Adipocyte (in vitro differentiated cells): ENCODE measurements around the gene FAM156B.
A peak's percentile ranks its signal among the peaks of the same experiment; 100 is the strongest.
"Not testable (repeated sequence)": the region's sequence is repeated elsewhere in the genome, so short reads cannot be mapped to it uniquely, and the experiment has no call there.

ENCODE experiments used
- DNase-seq: peaks from one replicate; pipeline ENCODE4 v3.0.0-alpha.2; 2015; ENCODE audit warnings: low read depth
- H3K27me3 ChIP-seq: replicated peaks from 2 replicates; pipeline ENCODE4 v1.7.0; 2013; ENCODE audit warnings: mild to moderate bottlenecking, low read length, moderate library complexity; ENCODE audit not compliant: control insufficient read depth, insufficient read depth
- H3K36me3 ChIP-seq: 2 replicates; pipeline ENCODE4 v1.7.0; 2013; ENCODE audit warnings: low read length, mild to moderate bottlenecking, moderate library complexity; ENCODE audit not compliant: control insufficient read depth, insufficient read depth, severe bottlenecking
- H3K4me1 ChIP-seq: 2 replicates; pipeline ENCODE4 v1.7.0; 2013; ENCODE audit warnings: mild to moderate bottlenecking, low read length, moderate library complexity; ENCODE audit not compliant: control insufficient read depth, insufficient read depth
- H3K4me3 ChIP-seq: 2 replicates; pipeline ENCODE4 v1.7.0; 2013; ENCODE audit warnings: mild to moderate bottlenecking, low read length, moderate library complexity
- H3K9ac ChIP-seq: 2 replicates; pipeline ENCODE4 v1.7.0; 2013; ENCODE audit warnings: mild to moderate bottlenecking, low read length, moderate library complexity
- H3K9me3 ChIP-seq: 2 replicates; pipeline ENCODE4 v1.7.0; 2013; ENCODE audit warnings: mild to moderate bottlenecking, low read length, moderate library complexity; ENCODE audit not compliant: control insufficient read depth

FAM156B gene

GRCh38 chrX:52896855-52897709, at the start of gene FAM156B:
TSS of gene FAM156B (plus strand) at chrX:52897330. CDS start at chrX:52907226, 9,896 bp downstream.
- not testable (repeated sequence) for DNase-seq, H3K4me1 ChIP-seq, H3K9ac ChIP-seq, H3K9me3 ChIP-seq, H3K27me3 ChIP-seq, H3K4me3 ChIP-seq, H3K36me3 ChIP-seq

- Histone ChIP-seq H3K4me3 (no peak overlapping the region), H3K4me1 (peaks cover 10% of the 10 kb centered on the region), H3K27me3 (peaks cover 24% of the 10 kb centered on the region), H3K9ac (no peak overlapping the region), H3K9me3 (peaks cover 7% of the 10 kb centered on the region), H3K36me3 (no peaks in the 10 kb centered on the region)
- peak; percentile 10 for DNase-seq
Measured at GRCh38 chrX:52852110-52852860, 44.8 kb upstream of the FAM156B start.

GRCh38 chrX:52856991-52857525, 40.1 kb upstream of the FAM156B start:
- H3K9me3 ChIP-seq = peaks cover 11% of the 10 kb centered on the region
- not testable (repeated sequence) for H3K36me3 ChIP-seq, H3K4me1 ChIP-seq, H3K4me3 ChIP-seq, DNase-seq, H3K9ac ChIP-seq
- H3K27me3 ChIP-seq = peaks cover 15% of the 10 kb centered on the region

- DNase-seq = no peak
- H3K9me3 ChIP-seq = no peaks in the 10 kb centered on the region
- H3K4me1 ChIP-seq = peaks cover 6% of the 10 kb centered on the region
- H3K9ac ChIP-seq = no peak overlapping the region
- no peaks in the 10 kb centered on the region for H3K36me3 ChIP-seq
- peaks cover 22% of the 10 kb centered on the region for H3K27me3 ChIP-seq
- no peak overlapping the region for H3K4me3 ChIP-seq
Measured at GRCh38 chrX:52865343-52865998, 31.7 kb upstream of the FAM156B start.

- Histone ChIP-seq H3K4me1 (peaks cover 6% of the 10 kb centered on the region), H3K4me3 (no peak within 1 kb of the TSS), H3K9me3 (peaks cover 10% of the 10 kb centered on the region), H3K9ac (no peak within 1 kb of the TSS), H3K36me3 (no peaks in the 10 kb centered on the region), H3K27me3 (peaks cover 22% of the 10 kb centered on the region)
- DNase-seq = no peak
Measured at GRCh38 chrX:52867610-52868348, 29.4 kb upstream of the FAM156B start, which contains the start of gene XAGE3. TSS of gene XAGE3 (minus strand) at chrX:52868083. CDS start at chrX:52867133, 950 bp downstream.

- no peak for DNase-seq
- H3K36me3 ChIP-seq = no peaks in the 10 kb centered on the region
- H3K9me3 ChIP-seq = peaks cover 18% of the 10 kb centered on the region
- H3K9ac ChIP-seq = no peak overlapping the region
- H3K4me3 ChIP-seq = no peak overlapping the region
- H3K27me3 ChIP-seq = peaks cover 30% of the 10 kb centered on the region
- peaks cover 6% of the 10 kb centered on the region for H3K4me1 ChIP-seq
Measured at GRCh38 chrX:52870046-52870445, 27.1 kb upstream of the FAM156B start.

- H3K4me3 ChIP-seq, H3K9ac ChIP-seq, H3K36me3 ChIP-seq, DNase-seq, H3K4me1 ChIP-seq: not testable (repeated sequence)
- Histone ChIP-seq H3K27me3 (peaks cover 39% of the 10 kb centered on the region), H3K9me3 (peaks cover 18% of the 10 kb centered on the region)
Measured at GRCh38 chrX:52873825-52874224, 23.3 kb upstream of the FAM156B start.

- no peak for DNase-seq
- H3K9me3 ChIP-seq = peaks cover 18% of the 10 kb centered on the region
- no peaks in the 10 kb centered on the region for H3K36me3 ChIP-seq
- no peaks in the 10 kb centered on the region for H3K4me1 ChIP-seq
- no peak overlapping the region for H3K9ac ChIP-seq
- H3K27me3 ChIP-seq = peaks cover 39% of the 10 kb centered on the region
- no peak overlapping the region for H3K4me3 ChIP-seq
Measured at GRCh38 chrX:52874661-52875060, 22.5 kb upstream of the FAM156B start.

- peaks cover 34% of the 10 kb centered on the region for H3K27me3 ChIP-seq
Measured at GRCh38 chrX:52875436-52875835, 21.7 kb upstream of the FAM156B start.

GRCh38 chrX:52876386-52876785, 20.7 kb upstream of the FAM156B start:
- DNase-seq, H3K36me3 ChIP-seq, H3K9ac ChIP-seq, H3K4me1 ChIP-seq, H3K4me3 ChIP-seq: not testable (repeated sequence)
- H3K27me3 ChIP-seq = peaks cover 30% of the 10 kb centered on the region
- peaks cover 18% of the 10 kb centered on the region for H3K9me3 ChIP-seq

More at GRCh38 chrX:52875436-52875835, 21.7 kb upstream of the FAM156B start:
- not testable (repeated sequence) for DNase-seq, H3K9ac ChIP-seq, H3K36me3 ChIP-seq, H3K4me1 ChIP-seq, H3K4me3 ChIP-seq
- H3K9me3 ChIP-seq = peaks cover 18% of the 10 kb centered on the region
